ENCODE results near the gene LBHD2. TPM values are rescaled to one million over a fixed set of nuclear protein-coding genes. Genes with fewer than 3 reads are reported as not detected.

Gene LBHD2
- 0.26 TPM in 1 of 2 replicates, not detected in the other for total RNA-seq

GRCh38 chr14:103084021-103084919, at the start of gene LBHD2:
LBHD2 (plus strand) TSS chr14:103084210; CDS start chr14:103086013, 1,803 bp downstream.

GRCh38 chr14:103057372-103058163, 26.4 kb upstream of the LBHD2 start, which contains the start of gene CDC42BPB:
CDC42BPB (minus strand) TSS chr14:103057549; CDS start chr14:103057173, 376 bp downstream.

GRCh38 chr14:103094406-103095209, 10.6 kb downstream of the LBHD2 start, which contains the start of gene EXOC3L4:
EXOC3L4 (plus strand) TSS chr14:103094725; CDS start chr14:103100220, 5,495 bp downstream.

GRCh38 chr14:103122947-103123633, 39.1 kb downstream of the LBHD2 start, which contains the start of gene TNFAIP2:
TNFAIP2 (plus strand) TSS chr14:103123461; CDS start chr14:103126458, 2,997 bp downstream.

Other genes starting within 250 kb of the LBHD2 start
- 0.17 and 12.4 TPM in 2 replicates for gene AMN, start 161.5 kb upstream of the LBHD2 start, total RNA-seq
- gene CDC42BPB, start 26.7 kb upstream of the LBHD2 start, total RNA-seq, result 62.5 and 65.1 TPM in 2 replicates
- 0.23 TPM in 1 of 2 replicates, not detected in the other for gene EXOC3L4, start 10.5 kb downstream of the LBHD2 start, total RNA-seq
- gene TNFAIP2, start 39.3 kb downstream of the LBHD2 start, total RNA-seq, result 26.1 and 39.1 TPM in 2 replicates

Measured in pericardium fibroblast (primary cell).